Activated T-cell treated with anti-CD3 and anti-CD28 coated beads for 24 hours (primary cell): ENCODE results near the gene CYP19A1.
A peak's percentile ranks its signal among the peaks of the same experiment; 100 is the strongest.

Experiments
- DNase-seq: peaks from one replicate; pipeline ENCODE4 v3.0.0-alpha.2; 2020; ENCODE audit warnings: low read depth

The CYP19A1 gene

DNA sequence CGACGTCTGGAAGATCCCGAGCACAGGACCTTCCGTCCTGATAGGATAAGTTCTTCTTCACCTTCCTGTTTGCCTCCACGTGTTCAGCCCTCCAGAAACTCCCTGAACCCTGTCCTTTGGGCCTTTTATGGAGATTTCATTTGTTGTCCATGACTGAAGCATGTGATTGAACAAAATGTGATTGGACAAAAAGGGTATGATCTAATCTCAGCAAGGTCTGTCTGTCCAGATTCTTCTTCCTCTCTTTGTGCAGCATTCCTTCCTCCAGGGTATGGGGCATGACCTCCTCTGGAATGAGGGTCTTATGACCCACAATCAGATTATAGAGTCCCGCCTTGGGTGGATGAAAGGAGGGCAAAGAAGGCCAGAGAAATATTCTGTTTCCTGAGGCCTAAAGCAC is at the start of gene CYP19A1:
Gene CYP19A1, minus strand, starts transcription at position 101 of the 400 bp plus-strand sequence. CDS start 95,684 bp downstream, outside the sequence.
- no peak for DNase-seq

DNA sequence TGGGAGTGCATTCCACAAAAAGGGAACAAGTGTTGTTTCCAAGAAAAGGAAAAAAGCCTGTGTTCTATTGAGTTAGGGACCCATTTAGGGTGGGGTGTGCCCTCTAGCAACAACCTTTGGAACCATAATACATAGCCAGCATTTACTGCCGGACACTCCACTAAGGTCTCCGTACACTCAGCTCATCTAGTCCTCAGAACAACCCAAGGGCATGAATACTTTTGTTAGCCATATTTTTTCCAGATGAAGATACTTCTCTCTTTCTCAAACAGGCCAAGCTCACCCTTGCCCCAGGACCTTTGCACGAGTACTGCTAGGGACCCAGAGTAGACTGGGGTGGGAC is 49.3 kb upstream of the CYP19A1 start:
- no peak for DNase-seq

DNA sequence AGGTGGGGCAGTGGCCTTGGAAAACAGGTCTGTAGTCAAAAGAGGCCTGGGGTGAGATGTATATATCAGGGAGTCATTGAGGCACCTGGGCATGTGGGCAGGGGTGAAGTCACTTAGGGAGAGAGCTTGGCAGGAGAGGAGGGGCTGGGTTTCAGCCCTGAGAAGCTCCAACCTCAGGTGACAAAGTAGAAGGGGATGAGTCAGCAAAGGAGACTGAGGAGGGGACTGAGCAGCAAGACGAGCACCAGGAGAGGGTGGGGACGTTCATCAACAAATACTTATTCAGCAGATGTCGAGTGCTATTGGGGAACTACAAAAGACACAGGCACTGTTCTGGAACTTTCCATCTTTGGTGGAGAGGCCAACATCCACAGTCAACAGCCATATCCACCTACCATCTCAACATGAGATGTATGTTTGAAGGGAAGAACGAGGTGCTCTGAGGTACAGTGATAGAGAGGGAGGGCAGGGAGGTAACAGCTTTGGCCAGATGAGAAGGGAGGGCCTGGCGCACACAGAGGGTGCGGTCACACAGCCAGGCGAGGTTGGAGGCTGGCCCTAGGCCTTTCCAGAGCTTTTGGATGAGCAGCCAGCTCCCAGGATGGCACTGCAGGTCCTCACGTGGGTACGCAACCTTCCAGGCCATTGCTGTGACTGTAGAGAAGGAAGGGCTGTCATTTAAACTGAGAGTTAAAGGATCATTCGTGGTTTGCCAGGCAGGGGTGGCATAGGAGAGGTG is 48.7 kb upstream of the CYP19A1 start:
- no peak for DNase-seq

DNA sequence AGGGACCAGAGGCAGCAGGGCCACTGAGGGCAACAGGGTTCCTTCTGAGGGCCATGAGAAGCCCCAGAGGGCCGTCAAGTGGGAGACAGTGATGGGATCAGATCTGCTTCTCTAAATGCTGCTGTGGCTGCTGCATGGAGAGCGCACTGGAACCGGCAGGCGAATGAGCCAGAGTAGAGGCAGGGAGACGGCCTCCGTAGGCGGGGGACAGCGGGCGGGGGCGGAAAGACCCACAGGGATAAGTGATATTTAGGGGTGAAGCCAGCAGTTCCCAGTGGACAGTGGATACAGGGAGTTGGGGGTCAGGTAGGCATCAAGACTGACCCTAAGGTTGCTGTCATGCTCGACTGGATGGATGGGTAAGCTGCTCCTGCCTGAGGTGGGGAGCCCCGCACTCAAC is 48.1 kb upstream of the CYP19A1 start:
- no peak for DNase-seq

DNA sequence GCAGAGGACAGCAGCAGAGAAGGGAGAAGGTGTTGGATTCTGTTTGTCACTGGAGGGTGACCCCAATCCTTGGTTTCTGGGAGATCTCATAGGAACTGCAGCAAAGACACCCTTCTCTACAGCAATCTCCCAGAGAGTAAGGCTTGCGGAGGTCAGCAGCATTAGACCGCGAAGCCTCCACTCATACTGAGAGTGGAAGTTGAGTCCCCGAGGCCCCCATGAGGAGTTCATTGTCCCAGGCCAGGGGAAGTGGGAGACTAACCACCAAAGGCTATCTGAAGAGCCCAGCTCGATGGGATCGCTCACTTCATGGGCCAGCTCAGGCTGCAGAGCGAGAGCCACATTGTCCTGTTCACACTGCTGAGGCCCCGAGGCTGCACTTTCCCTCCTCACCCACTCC is 47.6 kb upstream of the CYP19A1 start:
- DNase-seq = no peak

DNA sequence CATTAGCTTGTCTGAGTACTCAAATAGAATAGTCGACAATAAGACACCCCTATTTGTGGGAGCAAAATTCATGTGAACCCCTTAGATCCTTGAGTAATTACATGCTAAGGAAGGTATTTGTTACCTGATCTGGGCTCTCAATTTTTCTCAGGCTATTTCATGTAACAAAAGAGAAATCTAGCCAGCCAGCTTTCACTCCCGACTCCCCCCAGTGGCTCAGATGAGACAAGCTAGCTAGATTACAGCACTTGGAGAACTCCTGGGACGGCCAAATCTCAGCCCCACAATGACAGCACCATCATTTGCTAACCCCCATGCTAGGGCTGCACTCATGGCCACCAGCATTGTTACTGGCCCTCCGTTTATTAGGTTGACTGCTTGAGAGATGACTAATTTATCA is 44.4 kb upstream of the CYP19A1 start:
- DNase-seq = no peak

DNA sequence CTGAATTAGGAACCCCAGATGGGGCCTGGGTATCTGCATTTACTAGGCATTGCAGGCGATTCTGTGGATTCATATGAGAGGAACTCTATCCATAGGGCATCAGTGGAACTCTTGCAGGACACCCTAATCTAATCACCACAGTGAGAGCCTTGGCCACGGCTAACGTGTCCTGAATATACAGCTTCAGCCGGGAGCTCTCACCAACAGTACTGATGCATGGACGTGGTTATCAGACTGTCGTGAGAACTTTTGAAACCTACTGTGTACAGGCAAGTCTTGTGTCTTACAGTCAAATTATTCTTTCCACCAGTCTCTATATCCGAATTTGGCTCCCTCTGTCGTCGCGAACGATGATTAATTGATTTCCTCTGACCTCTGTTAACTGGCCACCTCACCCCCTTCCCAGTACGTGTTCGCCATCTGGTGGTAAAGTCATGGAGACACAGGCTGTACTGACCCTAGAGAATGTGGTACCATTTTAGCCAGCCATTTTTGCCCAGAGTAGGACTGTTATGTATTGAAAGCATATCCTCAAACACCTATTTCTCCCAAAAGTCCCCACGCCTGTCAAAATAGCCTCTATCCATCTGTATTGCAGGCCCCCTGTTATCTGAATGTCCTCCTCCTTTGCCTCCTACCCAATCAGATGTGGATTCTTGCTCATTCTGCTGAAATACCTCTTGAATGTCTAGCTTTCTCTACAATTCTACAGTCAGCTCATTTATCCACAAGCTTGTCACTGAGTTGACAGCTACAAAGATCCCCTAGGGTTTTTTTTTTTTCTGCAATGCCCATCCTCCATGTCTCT is 42.8 kb upstream of the CYP19A1 start:
- peak; percentile 3 for DNase-seq

DNA sequence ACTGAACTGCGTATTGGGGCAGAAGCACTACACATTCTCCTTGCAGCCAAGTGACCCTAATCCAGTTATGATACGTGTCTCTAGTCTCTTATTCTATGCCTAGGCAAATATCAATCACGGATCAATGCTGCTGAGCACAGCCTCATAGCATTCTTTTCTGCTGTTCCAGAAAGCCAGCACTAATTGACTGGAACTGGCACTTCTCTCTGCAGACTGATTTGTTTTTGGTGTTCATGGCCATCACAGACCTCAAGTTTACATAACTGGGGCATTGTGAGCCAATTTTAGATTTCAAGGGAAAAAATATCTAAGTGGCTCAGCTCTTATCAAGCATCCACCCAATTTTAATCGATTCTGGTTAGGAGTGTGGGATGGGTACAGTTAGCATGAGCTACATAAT is 41.0 kb upstream of the CYP19A1 start:
- no peak for DNase-seq

DNA sequence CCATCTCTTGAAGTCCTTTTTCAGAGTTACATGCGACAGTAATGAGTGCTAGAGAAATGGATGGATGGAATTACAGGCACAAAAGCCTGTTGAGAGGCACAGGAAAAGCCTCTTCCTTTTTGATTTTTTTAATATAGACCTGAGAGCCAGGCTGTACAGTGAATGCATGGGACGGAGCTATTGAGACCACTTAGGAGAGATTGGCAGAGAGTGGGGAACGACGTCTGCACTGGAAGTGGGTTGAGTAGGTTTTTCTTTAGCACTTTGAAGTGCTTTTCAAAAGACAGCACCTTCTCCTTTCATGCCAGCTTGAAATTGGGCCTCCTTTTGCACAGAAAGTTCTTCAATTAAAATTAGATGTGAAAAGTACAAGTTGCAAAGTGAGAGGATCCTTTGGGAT is 40.0 kb upstream of the CYP19A1 start:
- no peak for DNase-seq

DNA sequence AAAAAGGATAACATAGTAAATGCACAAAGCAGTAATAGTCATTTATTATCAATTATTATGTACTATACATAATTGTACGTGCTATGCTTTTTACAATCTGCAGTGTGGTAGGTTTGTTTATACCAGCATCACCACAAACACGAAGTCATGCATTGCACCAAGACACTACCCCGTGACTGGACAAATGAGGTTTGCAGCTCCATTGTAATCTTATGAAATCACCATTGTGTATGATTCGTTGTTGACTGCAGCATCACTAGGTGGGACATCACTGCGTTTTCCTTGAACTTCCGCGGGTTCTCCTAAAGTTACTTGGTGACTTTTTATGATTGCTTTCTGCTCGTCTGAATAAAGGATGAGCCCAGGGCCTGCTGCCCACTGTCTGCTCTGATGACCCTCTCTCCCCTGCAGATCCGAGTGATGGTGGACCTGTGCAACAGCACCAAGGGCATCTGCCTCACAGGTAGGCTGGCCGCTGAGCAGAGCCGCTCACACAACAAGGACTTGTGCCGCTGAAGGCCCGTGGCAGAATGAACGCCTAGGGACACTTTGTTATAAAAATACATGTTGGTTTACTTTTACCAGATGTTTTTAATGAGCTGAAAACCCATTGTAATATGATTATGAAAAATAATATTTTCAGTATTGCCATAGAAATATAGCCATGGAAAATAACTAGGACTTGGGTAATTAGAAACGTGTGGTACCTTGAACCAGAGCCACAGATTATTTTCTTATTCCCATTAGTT is 38.8 kb upstream of the CYP19A1 start:
- DNase-seq = no peak

DNA sequence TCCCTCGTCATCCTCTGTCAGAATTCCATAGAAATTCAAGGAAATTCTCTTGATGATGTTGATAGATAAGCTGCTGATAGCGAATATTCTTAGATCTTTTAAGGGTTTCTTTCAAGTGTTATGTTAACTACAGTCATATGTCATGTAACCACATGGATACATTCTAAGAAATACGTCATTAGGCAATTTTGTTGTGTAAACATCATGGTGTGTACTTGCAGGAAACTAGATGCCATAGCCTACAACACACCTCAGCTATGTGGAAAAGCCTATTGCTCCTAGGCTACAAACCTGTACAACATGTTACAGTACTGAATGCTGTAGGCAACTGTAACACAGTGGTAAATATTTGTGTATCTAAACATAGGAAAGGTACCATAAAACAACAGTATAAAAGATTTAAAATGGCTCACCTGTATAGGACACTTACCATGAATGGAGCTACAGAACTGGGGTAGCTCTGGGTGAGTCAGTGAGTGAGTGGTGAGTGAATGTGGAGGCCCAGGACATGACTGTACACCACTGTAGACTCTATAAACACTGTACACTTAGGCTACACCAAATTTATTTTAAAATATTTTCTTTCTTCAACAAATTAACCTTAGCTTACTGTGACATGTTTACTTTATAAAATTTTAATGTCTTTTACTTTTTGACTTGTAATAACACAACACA is 37.7 kb upstream of the CYP19A1 start:
- no peak for DNase-seq

DNA sequence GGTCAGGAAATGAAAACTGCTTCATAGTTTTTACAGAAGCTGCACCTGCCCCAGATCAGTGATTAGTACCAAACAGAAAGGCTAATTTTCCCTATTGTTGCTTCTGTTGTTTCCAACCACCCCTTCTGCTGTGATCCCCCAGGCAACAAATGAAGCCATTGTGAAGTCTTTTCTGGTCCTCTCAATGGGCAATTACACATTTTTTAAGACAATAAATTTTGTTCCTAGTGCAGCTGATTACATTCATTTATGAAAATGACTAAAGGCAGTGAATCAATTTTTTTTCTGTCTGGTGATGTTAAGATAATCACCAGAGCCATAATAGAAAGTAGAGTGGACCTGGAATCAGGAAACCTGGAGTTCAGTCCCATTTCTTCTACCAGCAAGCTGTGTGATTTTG is 35.7 kb upstream of the CYP19A1 start:
- DNase-seq = no peak

DNA sequence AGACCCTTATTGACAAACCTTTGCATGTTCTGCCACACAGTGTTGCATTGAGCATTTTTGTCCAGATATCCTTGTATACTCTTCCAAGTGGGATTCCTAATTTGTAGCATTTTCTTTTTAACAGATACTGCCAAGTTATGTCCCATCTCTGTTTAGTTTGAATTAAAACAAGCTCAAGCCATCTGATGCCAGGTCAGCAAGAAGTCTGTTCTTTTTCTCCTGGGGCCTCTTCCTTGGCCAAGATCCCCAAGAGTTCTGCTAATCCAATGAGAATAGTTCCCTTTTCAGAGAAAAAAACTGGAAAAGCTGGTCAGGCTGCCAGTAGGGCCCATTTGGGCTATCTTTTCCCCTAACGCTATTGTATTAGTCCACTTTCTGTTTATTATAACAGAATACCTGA is 32.9 kb upstream of the CYP19A1 start:
- DNase-seq = no peak

DNA sequence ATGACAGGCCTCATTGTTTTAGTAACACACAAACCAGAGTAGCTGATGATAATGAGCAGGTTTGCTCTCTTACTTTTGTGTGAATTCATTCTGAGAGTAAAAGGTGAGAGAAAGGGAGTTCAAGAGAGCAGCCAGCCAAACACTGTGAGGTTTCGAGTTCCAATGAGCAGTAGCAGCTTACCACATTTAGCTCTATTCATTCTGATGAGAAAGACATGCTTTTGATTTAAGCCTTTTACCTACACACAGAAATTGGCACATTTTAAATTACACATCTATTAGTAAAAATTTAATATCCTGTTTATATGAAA is 31.0 kb upstream of the CYP19A1 start:
- DNase-seq = no peak

DNA sequence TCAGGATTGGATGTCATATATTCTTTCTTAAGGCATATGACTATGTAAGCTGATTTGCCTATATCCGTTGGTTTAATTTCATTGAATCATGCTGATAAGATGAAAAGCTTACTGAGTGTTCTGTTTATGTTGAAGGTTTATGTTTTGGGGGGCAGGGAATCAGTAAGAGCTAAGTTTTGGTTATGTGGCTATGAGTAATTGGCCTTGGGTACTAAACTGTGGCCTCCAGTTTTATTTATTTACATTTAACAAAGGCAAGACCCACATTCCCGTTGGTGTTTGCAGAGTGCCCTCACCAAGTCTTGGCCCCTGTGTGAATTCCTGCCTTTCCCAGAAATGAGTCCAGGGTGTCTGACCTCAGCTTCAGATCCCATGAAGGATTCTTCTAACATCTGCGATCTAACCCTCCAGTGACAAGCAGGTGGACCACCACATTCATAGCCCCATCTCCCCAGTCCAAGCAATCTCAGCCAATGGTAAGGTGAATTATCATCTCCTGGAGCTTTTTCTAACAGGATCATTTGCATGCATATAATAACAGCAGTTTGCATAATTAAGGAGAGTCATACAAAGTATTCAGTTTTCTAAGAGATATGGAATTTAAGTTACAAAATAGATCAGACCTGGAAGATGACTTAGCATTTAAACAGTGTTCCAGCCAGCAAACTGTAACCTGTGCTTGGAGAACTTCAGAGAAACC is 30.5 kb upstream of the CYP19A1 start:
- DNase-seq = no peak

DNA sequence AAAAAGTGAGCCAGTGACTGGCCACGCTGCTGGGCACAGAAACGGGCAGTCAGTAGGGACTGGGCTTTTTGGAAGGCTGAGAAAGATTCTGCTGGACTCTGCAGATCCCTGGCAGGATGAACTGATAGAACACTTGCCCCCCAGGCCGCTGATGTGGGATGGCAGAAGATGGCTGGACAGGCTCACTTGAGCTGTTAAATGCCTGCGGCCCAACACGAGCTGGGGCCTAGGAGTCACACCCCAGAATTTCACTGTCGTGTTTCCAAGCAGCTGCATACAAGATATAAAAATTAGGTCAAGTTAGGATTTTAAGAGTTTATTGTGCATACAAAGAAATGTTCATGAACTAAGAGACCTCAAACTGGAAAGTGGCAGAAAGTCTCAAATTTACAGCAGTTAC is 29.9 kb upstream of the CYP19A1 start:
- no peak for DNase-seq

DNA sequence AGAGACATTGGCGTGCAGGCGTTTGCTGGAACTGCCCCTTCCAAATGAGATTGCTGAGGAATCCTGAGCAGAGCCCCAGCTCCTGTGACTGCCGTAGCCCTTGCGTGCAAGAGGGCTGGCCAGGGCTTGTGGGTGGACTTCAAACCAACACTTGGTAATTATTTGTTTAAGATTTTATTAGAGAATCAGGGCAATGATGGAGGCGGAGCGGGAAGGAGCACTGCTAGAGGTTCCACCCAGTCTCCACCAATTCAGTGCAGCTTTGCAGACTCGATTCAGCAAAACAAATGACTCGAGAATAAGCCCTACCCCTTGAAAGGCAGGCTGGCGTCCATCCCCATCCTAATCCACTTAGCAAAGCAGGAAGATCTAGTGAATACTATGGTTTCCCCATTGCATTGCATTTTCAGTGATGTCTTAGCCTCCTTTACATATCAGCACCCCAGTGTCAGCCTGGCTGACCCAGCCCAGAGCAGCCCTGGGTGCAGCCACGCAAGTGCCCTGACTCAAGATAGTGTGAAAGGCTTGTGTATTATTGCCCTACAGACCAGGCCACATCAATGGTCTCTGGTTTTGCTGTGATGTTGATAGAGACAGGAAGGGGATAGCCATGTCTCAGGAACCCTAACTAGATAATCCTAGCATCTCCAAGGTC is 29.1 kb upstream of the CYP19A1 start:
- no peak for DNase-seq

DNA sequence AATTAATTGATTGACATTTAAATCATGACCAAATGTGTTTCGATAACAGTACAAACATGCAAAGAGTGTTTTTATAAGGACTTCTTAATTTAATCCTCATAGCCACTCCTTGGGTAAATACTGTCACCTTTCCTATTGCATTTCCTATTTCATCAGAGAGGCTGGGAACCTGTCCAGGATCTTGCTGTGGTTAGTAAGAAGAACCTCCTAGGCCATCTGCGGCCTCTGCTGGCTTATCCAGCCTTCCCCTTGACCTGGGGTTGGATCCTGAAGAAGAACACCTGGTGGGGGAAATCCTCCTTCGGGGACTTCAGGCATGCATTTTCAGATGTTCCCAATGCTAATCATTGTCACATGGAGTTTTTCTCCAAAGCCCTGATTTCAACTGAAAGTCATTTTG is 28.5 kb upstream of the CYP19A1 start:
- no peak for DNase-seq

DNA sequence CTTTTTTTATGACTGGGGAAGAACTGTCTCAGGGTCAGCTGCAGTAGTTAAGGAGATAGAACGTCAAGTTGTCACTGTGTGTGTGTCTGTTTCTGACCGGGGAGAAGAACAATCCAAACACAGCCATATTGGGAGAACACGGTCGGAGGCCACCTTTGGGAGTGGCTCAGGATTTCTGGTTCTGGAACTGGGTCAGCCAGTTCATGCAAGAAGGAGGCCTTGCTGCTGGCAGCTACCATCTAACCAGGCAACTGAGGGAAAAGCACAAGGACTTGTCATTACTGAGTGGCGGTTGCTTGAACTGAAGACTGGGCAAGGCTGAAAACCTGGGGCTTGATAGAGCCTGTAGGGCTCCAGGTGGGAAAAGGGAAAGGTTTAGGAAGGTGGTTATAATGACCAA is 27.7 kb upstream of the CYP19A1 start:
- no peak for DNase-seq

DNA sequence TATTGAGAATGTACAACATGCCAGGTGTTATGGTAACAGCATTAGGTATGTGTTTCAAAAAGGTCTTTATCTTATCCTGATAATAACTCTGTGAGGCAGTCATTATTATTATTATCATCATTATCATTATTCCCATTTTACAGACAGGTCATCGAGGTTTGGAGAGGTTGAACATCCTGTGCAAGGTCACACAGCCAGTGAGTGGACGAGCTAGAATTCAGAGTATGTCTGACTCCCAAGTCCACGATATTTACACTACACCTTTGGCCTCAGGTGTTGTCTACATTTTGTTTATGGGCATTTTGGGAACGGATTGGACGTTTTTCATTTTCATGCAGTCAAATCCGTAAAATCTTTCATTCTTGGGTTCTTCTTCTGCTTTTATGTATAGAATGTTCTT is 27.0 kb upstream of the CYP19A1 start:
- no peak for DNase-seq

DNA sequence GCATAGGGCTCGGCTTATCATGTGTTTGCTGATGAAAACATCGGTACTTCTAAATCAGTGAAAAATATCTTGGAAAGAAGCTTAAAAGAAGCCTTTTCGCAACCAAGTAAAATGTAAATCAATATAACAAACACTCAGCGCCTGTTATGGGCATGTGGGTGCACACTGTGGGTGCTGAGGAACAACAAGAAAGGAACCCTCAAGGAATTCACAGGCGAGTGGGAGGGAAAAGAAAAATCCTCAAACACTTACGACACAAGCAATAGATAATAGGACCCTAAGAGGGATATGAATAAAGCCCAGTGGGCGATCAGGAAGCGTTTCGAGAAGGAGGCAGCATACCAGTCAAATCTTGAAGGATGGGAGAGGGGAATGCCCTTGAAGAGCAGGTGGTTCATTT is 25.0 kb upstream of the CYP19A1 start:
- no peak for DNase-seq

DNA sequence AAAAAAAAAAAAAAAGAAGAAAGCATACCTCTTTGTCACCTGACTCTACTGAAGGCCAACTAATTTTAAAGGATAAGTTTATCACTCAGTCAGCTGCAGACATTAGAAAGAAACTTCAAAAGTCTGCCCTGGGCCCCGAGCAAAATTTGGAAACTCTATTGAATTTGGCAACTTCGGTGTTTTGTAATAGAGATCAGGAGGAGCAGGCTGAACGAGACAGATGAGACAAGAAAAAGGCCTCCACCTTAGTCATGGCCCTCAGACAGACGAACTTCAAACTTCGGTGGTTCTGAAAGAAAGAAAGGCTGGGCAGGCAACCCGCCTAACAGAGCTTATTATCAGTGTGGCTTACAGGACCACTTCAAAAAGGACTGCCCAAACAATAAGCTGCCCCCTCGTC is 21.6 kb upstream of the CYP19A1 start:
- DNase-seq = no peak
